Right atrium auricular region (tissue), 2 donors: ENCODE results near the gene RAB8B. TPM values are rescaled to one million over a fixed set of nuclear protein-coding genes. Genes with fewer than 3 reads are reported as not detected.

Experiments used
- DNase-seq: peaks from one replicate; pipeline ENCODE4 v3.0.0-alpha.2; 2019; ENCODE audit warnings: low spot score
- H3K27ac ChIP-seq, 2 donors: fragments of 200-600 bp; sonication (generic); 1 replicate in 1 of 2; 2 replicates in 1 of 2; pipeline ENCODE4 v1.5.1; 2016 to 2019
- H3K27me3 ChIP-seq, 2 donors: fragments of 200-600 bp; sonication (generic); one replicate each; pipeline versions ENCODE4 v1.5.1 to v1.6.0; 2017 to 2019
- H3K36me3 ChIP-seq: fragments of 200-600 bp; sonication (generic); one replicate; pipeline ENCODE4 v1.5.1; 2016
- H3K4me1 ChIP-seq, 2 donors: fragments of 200-600 bp; sonication (generic); one replicate each; pipeline versions ENCODE4 v1.5.1 to v1.6.0; 2017 to 2019
- H3K4me3 ChIP-seq, 2 donors: fragments of 200-600 bp; sonication (generic); 1 replicate in 1 of 2; 2 replicates in 1 of 2; pipeline ENCODE4 v1.5.1; 2017 to 2019; ENCODE audit warnings: mild to moderate bottlenecking in 1 of 2, moderate library complexity in 1 of 2
- H3K9me3 ChIP-seq, 2 donors: fragments of 200-600 bp; sonication (generic); one replicate each; pipeline ENCODE4 v1.5.1; 2019
- total RNA-seq, 2 donors: library from RNA; depleted of rRNA; stranded (reverse); fragments of >200 nt; gene quantifications; one replicate each; pipeline ENCODE4 v1.1.0, GENCODE V29; 2016
- TF ChIP-seq, protein P1 (sequence below), 2 donors: fragments of 200-600 bp; sonication (generic); IDR thresholded peaks; one replicate each; pipeline ENCODE4 v1.5.1; 2019; ENCODE audit warnings: antibody characterized with exemption in 2 of 2

The RAB8B gene
- total RNA-seq, 2 donors from 2014 or later, result 10.2 to 19.3 TPM

DNA sequence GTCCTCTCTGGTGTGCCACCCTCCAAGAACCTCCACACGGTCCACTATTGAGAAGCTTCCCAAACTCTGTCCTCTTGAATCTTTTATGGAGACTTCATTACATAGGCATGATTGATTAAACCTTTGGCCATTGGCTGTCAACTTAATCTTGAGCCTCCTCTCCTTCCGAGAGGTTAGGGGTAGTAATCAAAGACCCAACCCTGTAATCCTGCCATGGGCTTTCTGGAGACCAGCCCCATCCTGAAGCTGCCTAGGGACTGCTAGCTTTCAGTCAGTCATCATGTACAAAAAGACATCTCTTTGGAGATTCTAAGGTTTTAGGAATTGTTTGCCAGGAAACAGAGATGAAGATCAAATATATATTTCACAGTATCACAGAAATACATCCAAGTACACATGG, 125.0 kb downstream of the RAB8B start:
- TF ChIP-seq, protein P1, sequence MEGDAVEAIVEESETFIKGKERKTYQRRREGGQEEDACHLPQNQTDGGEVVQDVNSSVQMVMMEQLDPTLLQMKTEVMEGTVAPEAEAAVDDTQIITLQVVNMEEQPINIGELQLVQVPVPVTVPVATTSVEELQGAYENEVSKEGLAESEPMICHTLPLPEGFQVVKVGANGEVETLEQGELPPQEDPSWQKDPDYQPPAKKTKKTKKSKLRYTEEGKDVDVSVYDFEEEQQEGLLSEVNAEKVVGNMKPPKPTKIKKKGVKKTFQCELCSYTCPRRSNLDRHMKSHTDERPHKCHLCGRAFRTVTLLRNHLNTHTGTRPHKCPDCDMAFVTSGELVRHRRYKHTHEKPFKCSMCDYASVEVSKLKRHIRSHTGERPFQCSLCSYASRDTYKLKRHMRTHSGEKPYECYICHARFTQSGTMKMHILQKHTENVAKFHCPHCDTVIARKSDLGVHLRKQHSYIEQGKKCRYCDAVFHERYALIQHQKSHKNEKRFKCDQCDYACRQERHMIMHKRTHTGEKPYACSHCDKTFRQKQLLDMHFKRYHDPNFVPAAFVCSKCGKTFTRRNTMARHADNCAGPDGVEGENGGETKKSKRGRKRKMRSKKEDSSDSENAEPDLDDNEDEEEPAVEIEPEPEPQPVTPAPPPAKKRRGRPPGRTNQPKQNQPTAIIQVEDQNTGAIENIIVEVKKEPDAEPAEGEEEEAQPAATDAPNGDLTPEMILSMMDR (IDR thresholded peaks at IDR 0.05), result no peak
- Histone ChIP-seq H3K4me3 (no peak overlapping the region), H3K9me3 (no peaks in the 10 kb centered on the region), H3K36me3 (no peaks in the 10 kb centered on the region), H3K27me3 (no peaks in the 10 kb centered on the region), H3K27ac (no peak overlapping the region), H3K4me1 (no peaks in the 10 kb centered on the region)
- no peak for DNase-seq

Other genes with a start within 250 kb of the RAB8B start
- gene TPM1, start 146.9 kb upstream of the RAB8B start, total RNA-seq, result 1,000 to 10,000 TPM; 5,368 to 7,988 TPM
- gene LACTB, start 67.7 kb upstream of the RAB8B start, total RNA-seq, result 10 to 100 TPM; 10.6 to 20.5 TPM
- 10 to 100 TPM; 74.7 to 76.4 TPM for gene RPS27L, start 32.1 kb upstream of the RAB8B start, total RNA-seq
- gene APH1B, start 88.0 kb downstream of the RAB8B start, total RNA-seq, result 1 to 10 TPM; 4.8 to 6.9 TPM
- 1 to 10 TPM; 1.3 to 5.5 TPM for gene CA12, start 192.2 kb downstream of the RAB8B start, total RNA-seq